HCT116 (cell line): ENCODE results near the gene WDR33. TPM values are rescaled to one million over a fixed set of nuclear protein-coding genes. Genes with fewer than 3 reads are reported as not detected.

Source experiments
- ATAC-seq: fragments of 200-7000 bp; cut with Tn5 transposase; 2 replicates; pipeline ENCODE4 v1.9.1; 2020; ENCODE audit warnings: mild to moderate bottlenecking, moderate library complexity
- BruUV-seq: library from RNA; stranded (reverse); fragments of 400-500 nt; replicated peaks from 2 replicates; lab custom pipeline; 2021; lab: Mats Ljungman, UMichigan
- CTCF ChIA-PET: fragments of 300-600 bp; sonication (Branson Sonifier 250); formaldehyde crosslinking; loops from one replicate; lab custom pipeline; 2021; ENCODE audit warnings: antibody characterized with exemption; lab: Charles Lee
- POLR2A ChIA-PET: fragments of 300-600, 350-600 bp; sonication (Branson Sonifier 250); formaldehyde crosslinking; loops from one replicate; lab custom pipeline; 2021; ENCODE audit warnings: antibody characterized with exemption; lab: Charles Lee
- RAD21 ChIA-PET, 2 experiments: fragments of 300-600 bp; sonication (Branson Sonifier 250); formaldehyde crosslinking; loops; one replicate each; lab custom pipeline; 2023; ENCODE audit warnings: low total read pairs in 2 of 2; ENCODE audit not compliant: uncharacterized antibody in 2 of 2, unreplicated experiment in 2 of 2, low non-redundant PET in 1 of 2; lab: Charles Lee
- DNase-seq: peaks from one replicate; pipeline ENCODE4 v3.0.0-alpha.2; 2010; ENCODE audit warnings: low read depth, low spot score
- H2AFZ ChIP-seq: fragments of 200-600 bp; shearing (Covaris generic), sonication (generic); 2 replicates; pipeline ENCODE4 v1.6.1; 2017; ENCODE audit warnings: low read depth, mixed run types, mixed read lengths, antibody characterized with exemption, low read length; ENCODE audit not compliant: poor library complexity, severe bottlenecking
- H3K27ac ChIP-seq: 2 replicates; pipeline ENCODE4 v1.5.1; 2012; ENCODE audit warnings: low read depth, low read length
- H3K27me3 ChIP-seq: fragments of 200-600 bp; sonication (generic); 2 replicates; pipeline ENCODE4 v1.6.1; 2016; ENCODE audit warnings: mixed run types, low read length, mixed read lengths; ENCODE audit not compliant: insufficient read depth
- H3K36me3 ChIP-seq, 2 experiments: fragments of 200-500 bp in 1 of 2; fragments of 200-600 bp in 1 of 2; sonication (Bioruptor generic) in 1 of 2; sonication (generic) in 1 of 2; 2 replicates each; pipeline versions ENCODE4 v1.5.1 to v1.6.1; 2014 to 2016; ENCODE audit warnings: low read length in 2 of 2, inconsistent platforms in 1 of 2, mixed read lengths in 1 of 2, mixed run types in 1 of 2; ENCODE audit not compliant: insufficient read depth in 2 of 2, control insufficient read depth in 1 of 2
- H3K4me1 ChIP-seq, 2 experiments: fragments of 200-600 bp in 1 of 2; sonication (generic) in 1 of 2; 2 replicates each; pipeline versions ENCODE4 v1.5.1 to v1.6.1; 2012 to 2017; ENCODE audit warnings: low read length in 2 of 2, inconsistent platforms in 1 of 2, mild to moderate bottlenecking in 1 of 2, mixed read lengths in 1 of 2, mixed run types in 1 of 2, moderate library complexity in 1 of 2; ENCODE audit not compliant: insufficient read depth in 2 of 2, control insufficient read depth in 1 of 2
- H3K4me2 ChIP-seq: fragments of 200-600 bp; sonication (generic); 2 replicates; pipeline ENCODE4 v1.6.1; 2017; ENCODE audit warnings: mixed run types, low read length, mixed read lengths
- H3K4me3 ChIP-seq, 2 experiments: fragments of 200-600 bp in 1 of 2; sonication (generic) in 1 of 2; replicated peaks in 1 of 2; 2 replicates each; pipeline ENCODE4 v1.5.1; 2011 to 2016; ENCODE audit warnings: low read length in 2 of 2, control low read depth in 1 of 2, low read depth in 1 of 2, mild to moderate bottlenecking in 1 of 2, mixed read lengths in 1 of 2, mixed run types in 1 of 2
- H3K79me2 ChIP-seq: fragments of 200-600 bp; sonication (generic); 2 replicates; pipeline ENCODE4 v1.6.1; 2017; ENCODE audit warnings: mild to moderate bottlenecking, mixed run types, low read length, moderate library complexity, mixed read lengths; ENCODE audit not compliant: insufficient read depth
- H3K9ac ChIP-seq: fragments of 200-600 bp; sonication (generic); 2 replicates; pipeline ENCODE4 v1.6.1; 2016; ENCODE audit warnings: low read length, mixed read lengths
- H3K9me2 ChIP-seq: fragments of 200-600 bp; sonication (generic), shearing (Covaris generic); 2 replicates; pipeline ENCODE4 v1.6.1; 2017; ENCODE audit warnings: mixed run types, mild to moderate bottlenecking, moderate library complexity; ENCODE audit not compliant: insufficient read depth
- H3K9me3 ChIP-seq, 2 experiments: fragments of 200-500 bp in 1 of 2; fragments of 200-600 bp in 1 of 2; sonication (Bioruptor generic) in 1 of 2; sonication (generic) in 1 of 2; 2 replicates each; pipeline ENCODE4 v1.6.1; 2014 to 2017; ENCODE audit warnings: low read length in 2 of 2, mixed read lengths in 2 of 2, inconsistent platforms in 1 of 2, low read depth in 1 of 2, mild to moderate bottlenecking in 1 of 2, mixed run types in 1 of 2, moderate library complexity in 1 of 2; ENCODE audit not compliant: control insufficient read depth in 1 of 2, insufficient read depth in 1 of 2
- H4K20me1 ChIP-seq: fragments of 200-600 bp; sonication (generic), shearing (Covaris generic); 2 replicates; pipeline ENCODE4 v1.6.1; 2017; ENCODE audit warnings: mixed run types, mild to moderate bottlenecking, moderate library complexity; ENCODE audit not compliant: insufficient read depth
- ATF3 ChIP-seq: IDR thresholded peaks from 2 replicates; pipeline ENCODE4 v1.6.1; 2012
- EGR1 ChIP-seq: IDR thresholded peaks from 2 replicates; pipeline ENCODE4 v1.6.1; 2012; ENCODE audit warnings: low read depth
- EZH2 ChIP-seq: fragments of 200-600 bp; sonication (generic); IDR thresholded peaks from 2 replicates; pipeline ENCODE4 v1.6.1; 2017; ENCODE audit warnings: antibody characterized with exemption, mixed run types
- EZH2phosphoT487 ChIP-seq: fragments of 200-600 bp; IDR thresholded peaks from 2 replicates; pipeline ENCODE4 v1.6.1; 2018; ENCODE audit warnings: antibody characterized with exemption, borderline replicate concordance
- JUND ChIP-seq: IDR thresholded peaks from 2 replicates; pipeline ENCODE4 v1.6.1; 2012
- POLR2A ChIP-seq: IDR thresholded peaks from 2 replicates; pipeline ENCODE4 v1.7.0; 2011; ENCODE audit warnings: borderline replicate concordance; ENCODE audit not compliant: insufficient read depth, insufficient read length; ENCODE audit errors: extremely low read depth
- RAD21 ChIP-seq: IDR thresholded peaks from 2 replicates; pipeline ENCODE4 v1.6.1; 2012; ENCODE audit warnings: low read depth, mild to moderate bottlenecking
- REST ChIP-seq: IDR thresholded peaks from 2 replicates; pipeline ENCODE4 v1.6.1; 2012; ENCODE audit warnings: low read depth
- SP1 ChIP-seq: IDR thresholded peaks from 2 replicates; pipeline ENCODE4 v1.6.1; 2012; ENCODE audit warnings: low read depth
- SRF ChIP-seq: IDR thresholded peaks from 2 replicates; pipeline ENCODE4 v1.6.1; 2012; ENCODE audit warnings: low read depth
- TCF7L2 ChIP-seq: IDR thresholded peaks from 2 replicates; pipeline ENCODE4 v1.7.0; 2011; ENCODE audit warnings: borderline replicate concordance, inconsistent platforms; ENCODE audit not compliant: insufficient read depth, insufficient read length; ENCODE audit errors: extremely low read depth
- YY1 ChIP-seq: IDR thresholded peaks from 2 replicates; pipeline ENCODE4 v1.6.1; 2011; ENCODE audit warnings: low read length, low read depth, moderate library complexity, mild to moderate bottlenecking; ENCODE audit not compliant: insufficient replicate concordance; ENCODE audit errors: extremely low read depth
- ZBTB33 ChIP-seq: IDR thresholded peaks from 2 replicates; pipeline ENCODE4 v1.6.1; 2011; ENCODE audit warnings: mild to moderate bottlenecking, low read length, moderate library complexity; ENCODE audit not compliant: insufficient replicate concordance; ENCODE audit errors: extremely low read depth
- ZFX ChIP-seq: fragments of 450-650 bp; IDR thresholded peaks from 2 replicates; pipeline ENCODE4 v1.6.1; 2017
- intact Hi-C: fragments of 100-400 bp; cut with micrococcal nuclease; formaldehyde crosslinking; loops from 2 replicates; pipeline ENCODE4 v1.10.0; 2022
- total RNA-seq: library from RNA; stranded (reverse); gene quantifications from one replicate; pipeline ENCODE4 v1.2.1, GENCODE V29; 2021; ENCODE audit not compliant: unreplicated experiment

The WDR33 gene
- total RNA-seq, 1 experiment from 2014 or later: 52.5 TPM

- Histone ChIP-seq H2AFZ (no peak overlapping the region), H3K9me2 (no peaks in the 10 kb centered on the region), H3K9ac (no peak overlapping the region), H3K27ac (0 out of 2 replicates have a peak overlapping the region, but pooled peaks have one; percentile 20), H3K9me3 (no peaks in the 10 kb centered on the region), H3K36me3 (peaks cover 9 to 10% of the 10 kb centered on the region in 2 experiments; a peak in 2 of 4 replicates), H3K4me1 (peaks cover 8 to 29% of the 10 kb centered on the region in 2 experiments; a peak in 3 of 4 replicates), H3K27me3 (no peaks in the 10 kb centered on the region), H3K4me3 (no peak overlapping the region), H3K4me2 (peak overlapping the region; percentile 50), H4K20me1 (0 out of 2 replicates have a peak, but pooled peaks cover 4% of the 10 kb centered on the region), H3K79me2 (peaks cover 28% of the 10 kb centered on the region)
- ChIA-PET RAD21 (no interaction called here), POLR2A (interaction anchor here (1.5 kb wide), 1 partner anchor 231 kb away, joined by 3 read pairs; the partner anchor contains the start of gene UGGT1), CTCF (interaction anchor here (0.7 to 2.4 kb wide), 2 partner anchors 16 to 269 kb away, joined by 3 to 7 read pairs; no protein-coding TSS in a partner anchor)
- BruUV-seq: no TSS peak
- ATAC-seq (no peak), DNase-seq (no peak)
- no peak for TF ChIP-seq EZH2
- TF ChIP-seq RAD21: no peak
- no peak for TF ChIP-seq ATF3
- TF ChIP-seq EGR1: no peak
- no peak for TF ChIP-seq SRF
- TF ChIP-seq SP1: no peak
- TF ChIP-seq ZFX: no peak
- TF ChIP-seq JUND: no peak
- TF ChIP-seq POLR2A: no peak
- no peak for TF ChIP-seq ZBTB33
- no peak for TF ChIP-seq TCF7L2
- no peak for TF ChIP-seq REST
- no peak for TF ChIP-seq YY1
- no peak for TF ChIP-seq EZH2phosphoT487
- intact Hi-C loops: no loop called here
Observed at GRCh38 chr2:127860130-127860529, 49.2 kb upstream of the WDR33 start.
